Tibial nerve (tissue), 4 donors: ENCODE data around the gene PIGR. TPM values are rescaled to one million over a fixed set of nuclear protein-coding genes. Genes with fewer than 3 reads are reported as not detected.
A peak's percentile ranks its signal among the peaks of the same experiment; 100 is the strongest.

ENCODE experiments used
- DNase-seq, 2 donors: peaks; one replicate each; pipeline ENCODE4 v3.0.0-alpha.2; 2019; ENCODE audit warnings: low spot score in 2 of 2
- H3K27ac ChIP-seq, 4 donors: fragments of 200-600 bp; sonication (generic) in 3 of 4; one replicate each; pipeline ENCODE4 v1.5.1; 2017 to 2019; ENCODE audit warnings: mild to moderate bottlenecking in 1 of 4
- H3K27me3 ChIP-seq, 2 donors: fragments of 200-600 bp; sonication (generic) in 1 of 2; one replicate each; pipeline versions ENCODE4 v1.5.1 to v1.6.0; 2017 to 2019
- H3K36me3 ChIP-seq, 3 donors: fragments of 200-600 bp; sonication (generic); one replicate each; pipeline ENCODE4 v1.5.1; 2018 to 2019
- H3K4me1 ChIP-seq, 4 donors: fragments of 200-600 bp; sonication (generic) in 3 of 4; one replicate each; pipeline ENCODE4 v1.5.1; 2017 to 2019
- H3K4me3 ChIP-seq, 4 donors: fragments of 200-600 bp; sonication (generic) in 3 of 4; one replicate each; pipeline ENCODE4 v1.5.1; 2017 to 2019; ENCODE audit warnings: mild to moderate bottlenecking in 1 of 4, moderate library complexity in 1 of 4
- H3K9me3 ChIP-seq, 4 donors: fragments of 200-600 bp; sonication (generic) in 3 of 4; one replicate each; pipeline ENCODE4 v1.5.1; 2017 to 2019
- CTCF ChIP-seq, 5 experiments: fragments of 200-600 bp in 3 of 5; fragments of 450-650 bp in 2 of 5; sonication (generic) in 3 of 5; IDR thresholded peaks; one replicate each; pipeline ENCODE4 v1.5.1; 2016 to 2019; ENCODE audit warnings: antibody characterized with exemption in 5 of 5, mild to moderate bottlenecking in 3 of 5, moderate library complexity in 2 of 5
- EP300 ChIP-seq, 2 donors: sonication (generic); formaldehyde crosslinking; IDR thresholded peaks; one replicate each; pipeline ENCODE4 v1.6.1; 2017; ENCODE audit warnings: antibody characterized with exemption in 2 of 2, mild to moderate bottlenecking in 1 of 2
- POLR2A ChIP-seq, 2 donors: fragments of 450-650 bp; IDR thresholded peaks; one replicate each; pipeline ENCODE4 v1.6.1; 2017; ENCODE audit warnings: antibody characterized with exemption in 2 of 2, mild to moderate bottlenecking in 2 of 2, moderate library complexity in 2 of 2
- WGBS, 2 donors: methylation state at CpG; one replicate each; pipeline ENCODE4 v1.1.5; 2018; 5-methylcytosine and 5-hydroxymethylcytosine counted together
- total RNA-seq, 4 donors: library from RNA; depleted of rRNA; stranded (reverse); fragments of >200 nt; gene quantifications; one replicate each; pipeline ENCODE4 v1.1.0, GENCODE V29; 2016

Gene PIGR
- total RNA-seq, 4 donors from 2014 or later = 0.22 TPM; not detected in 3

- no peaks in the 10 kb centered on the region for H3K27me3 ChIP-seq
- 73 to 81% methylated on average over 6 of the region's 6 CpGs for WGBS, 2 donors
- DNase-seq = no peak
- H3K36me3 ChIP-seq = no peaks in the 10 kb centered on the region
- no peak for TF ChIP-seq POLR2A (IDR thresholded peaks at IDR 0.05)
- no peak for TF ChIP-seq EP300 (IDR thresholded peaks at IDR 0.05)
- no peak for TF ChIP-seq CTCF (IDR thresholded peaks at IDR 0.05)
- H3K4me1 ChIP-seq = peaks cover 0 to 14% (median 0%) of the 10 kb centered on the region in 4 donors
- no peak overlapping the region for H3K27ac ChIP-seq
- H3K9me3 ChIP-seq = no peaks in the 10 kb centered on the region
- no peak overlapping the region for H3K4me3 ChIP-seq
These were observed 14.6 kb downstream of the PIGR start for GRCh38 chr1:206931709-206932108.

- Histone ChIP-seq H3K4me3 (no peak overlapping the region), H3K27ac (peak overlapping the region in 1 of 4 donors; percentile 73), H3K27me3 (no peaks in the 10 kb centered on the region), H3K4me1 (peaks cover 0 to 18% (median 0%) of the 10 kb centered on the region in 4 donors), H3K9me3 (no peaks in the 10 kb centered on the region), H3K36me3 (no peaks in the 10 kb centered on the region)
- WGBS, 2 donors = 79 to 86% methylated on average over 17 of the region's 17 CpGs
- DNase-seq = no peak
- no peak for TF ChIP-seq POLR2A (IDR thresholded peaks at IDR 0.05)
- no peak for TF ChIP-seq CTCF (IDR thresholded peaks at IDR 0.05)
- TF ChIP-seq EP300 (IDR thresholded peaks at IDR 0.05) = no peak
These were observed 16.0 kb downstream of the PIGR start for GRCh38 chr1:206930210-206930798.

- Histone ChIP-seq H3K36me3 (no peaks in the 10 kb centered on the region), H3K4me1 (peaks cover 0 to 23% (median 0%) of the 10 kb centered on the region in 4 donors), H3K9me3 (no peaks in the 10 kb centered on the region), H3K4me3 (no peak overlapping the region), H3K27me3 (no peaks in the 10 kb centered on the region), H3K27ac (peak overlapping the region in 1 of 4 donors; percentile 73)
- 84 to 87% methylated on average over 6 of the region's 6 CpGs for WGBS, 2 donors
- no peak for DNase-seq
- no peak for TF ChIP-seq EP300 (IDR thresholded peaks at IDR 0.05)
- TF ChIP-seq POLR2A (IDR thresholded peaks at IDR 0.05) = no peak
- TF ChIP-seq CTCF (IDR thresholded peaks at IDR 0.05) = no peak
These were observed 16.7 kb downstream of the PIGR start for GRCh38 chr1:206929524-206929923.

GRCh38 chr1:206926286-206926685 lies 20.0 kb downstream of the PIGR start:
- Histone ChIP-seq H3K4me3 (no peak overlapping the region), H3K27ac (no peak overlapping the region), H3K9me3 (no peaks in the 10 kb centered on the region), H3K4me1 (peaks cover 0 to 39% (median 0%) of the 10 kb centered on the region in 4 donors), H3K36me3 (no peaks in the 10 kb centered on the region), H3K27me3 (no peaks in the 10 kb centered on the region)
- TF ChIP-seq EP300 (IDR thresholded peaks at IDR 0.05) (no peak), CTCF (IDR thresholded peaks at IDR 0.05) (no peak), POLR2A (IDR thresholded peaks at IDR 0.05) (no peak)
- DNase-seq = no peak
- 81 to 84% methylated on average over 2 of the region's 2 CpGs for WGBS, 2 donors

GRCh38 chr1:206925106-206925736 lies 21.0 kb downstream of the PIGR start:
- peak overlapping the region in 1 of 4 donors; percentile 58 for H3K27ac ChIP-seq
- no peaks in the 10 kb centered on the region for H3K36me3 ChIP-seq
- H3K9me3 ChIP-seq = no peaks in the 10 kb centered on the region
- H3K27me3 ChIP-seq = no peaks in the 10 kb centered on the region
- H3K4me3 ChIP-seq = no peak overlapping the region
- DNase-seq = peak in 1 of 2 donors; percentile 34
- TF ChIP-seq EP300 (IDR thresholded peaks at IDR 0.05) = no peak
- no peak for TF ChIP-seq POLR2A (IDR thresholded peaks at IDR 0.05)
- TF ChIP-seq CTCF (IDR thresholded peaks at IDR 0.05) = no peak
- H3K4me1 ChIP-seq = peaks cover 0 to 33% (median 0%) of the 10 kb centered on the region in 4 donors
- 69 to 76% methylated on average over 11 of the region's 11 CpGs for WGBS, 2 donors
